PC-3 (cell line): ENCODE measurements around the gene MTCH1. TPM values are rescaled to one million over a fixed set of nuclear protein-coding genes. Genes with fewer than 3 reads are reported as not detected.

ENCODE experiments used
- ATAC-seq: fragments of 200-7000 bp; cut with Tn5 transposase; 2 replicates; pipeline ENCODE4 v1.9.1; 2020; ENCODE audit warnings: mild to moderate bottlenecking, moderate library complexity
- BruUV-seq: library from RNA; stranded (reverse); fragments of 400-500 nt; replicated peaks from 2 replicates; lab custom pipeline; 2021; lab: Mats Ljungman, UMichigan
- CTCF ChIA-PET: fragments of 300-600 bp; sonication (Branson Sonifier 250); formaldehyde crosslinking; loops from one replicate; lab custom pipeline; 2022; ENCODE audit warnings: antibody characterized with exemption; lab: Charles Lee
- POLR2A ChIA-PET: fragments of 300-600 bp; sonication (Branson Sonifier 250); formaldehyde crosslinking; loops from one replicate; lab custom pipeline; 2022; ENCODE audit warnings: antibody characterized with exemption; ENCODE audit not compliant: unreplicated experiment; lab: Charles Lee
- DNase-seq: peaks from one replicate; pipeline ENCODE4 v3.0.0-alpha.2; 2015
- H2AFZ ChIP-seq: fragments of 300-600 bp; sonication (generic); 2 replicates; pipeline ENCODE4 v1.6.0; 2016; ENCODE audit warnings: antibody characterized with exemption, low read length
- H3F3A ChIP-seq: fragments of 300-600 bp; sonication (generic); one replicate; pipeline ENCODE4 v1.6.0; 2017; ENCODE audit warnings: antibody characterized with exemption, low read length, control low read depth, mild to moderate bottlenecking; ENCODE audit not compliant: unreplicated experiment
- H3K27ac ChIP-seq: fragments of 300-600 bp; sonication (generic); 2 replicates; pipeline ENCODE4 v1.5.1; 2016; ENCODE audit warnings: mild to moderate bottlenecking, low read length
- H3K27me3 ChIP-seq: fragments of 300-600 bp; sonication (generic); 2 replicates; pipeline ENCODE4 v1.6.1; 2016; ENCODE audit warnings: low read length, mixed read lengths
- H3K36me3 ChIP-seq: fragments of 300-600 bp; sonication (generic); 2 replicates; pipeline ENCODE4 v1.6.1; 2016; ENCODE audit warnings: low read depth, mixed run types, low read length, mixed read lengths
- H3K4me1 ChIP-seq: fragments of 300-600 bp; sonication (generic); 2 replicates; pipeline ENCODE4 v1.5.1; 2016; ENCODE audit warnings: low read length; ENCODE audit not compliant: insufficient read depth
- H3K4me2 ChIP-seq: fragments of 300-600 bp; sonication (generic); 2 replicates; pipeline ENCODE4 v1.6.0; 2016; ENCODE audit warnings: low read length
- H3K4me3 ChIP-seq: fragments of 300-600 bp; sonication (generic); 2 replicates; pipeline ENCODE4 v1.5.1; 2016; ENCODE audit warnings: mild to moderate bottlenecking, low read length, mixed read lengths
- H3K79me2 ChIP-seq: fragments of 300-600 bp; sonication (generic); 2 replicates; pipeline ENCODE4 v1.6.1; 2017; ENCODE audit warnings: low read length, mixed read lengths
- H3K9ac ChIP-seq: fragments of 300-600 bp; sonication (generic); 2 replicates; pipeline ENCODE4 v1.6.0; 2016; ENCODE audit warnings: mild to moderate bottlenecking, low read length
- H3K9me2 ChIP-seq: fragments of 300-600 bp; sonication (generic); replicated peaks from 2 replicates; pipeline ENCODE4 v1.6.1; 2016; ENCODE audit warnings: mixed run types, low read length, mixed read lengths
- H3K9me3 ChIP-seq: fragments of 300-600 bp; sonication (generic); 2 replicates; pipeline ENCODE4 v1.6.1; 2016; ENCODE audit warnings: low read length, mixed read lengths
- H4K20me1 ChIP-seq: fragments of 300-600 bp; sonication (generic); 2 replicates; pipeline ENCODE4 v1.6.1; 2016; ENCODE audit warnings: low read length, mixed read lengths
- EZH2 ChIP-seq: fragments of 300-600 bp; sonication (generic); IDR thresholded peaks from one replicate; pipeline ENCODE4 v1.6.1; 2017; ENCODE audit warnings: antibody characterized with exemption, mild to moderate bottlenecking, low read length; ENCODE audit not compliant: unreplicated experiment
- EZH2phosphoT487 ChIP-seq: fragments of 300-600 bp; sonication (generic); IDR thresholded peaks from 2 replicates; pipeline ENCODE4 v1.6.1; 2018; ENCODE audit warnings: mild to moderate bottlenecking, antibody characterized with exemption, low read length, borderline replicate concordance
- intact Hi-C: fragments of 100-400 bp; cut with micrococcal nuclease; formaldehyde crosslinking; loops from 2 replicates; pipeline ENCODE4 v1.9.0; 2023
- total RNA-seq: library from RNA; depleted of rRNA; stranded (reverse); fragments of >200 nt; gene quantifications from 2 replicates; pipeline ENCODE4 v1.2.3, GENCODE V29; 2014
- TF ChIP-seq, protein P1 (sequence below): fragments of 300-600 bp; sonication (generic); conservative IDR thresholded peaks from 2 replicates; pipeline ENCODE4 v1.5.1; 2017; ENCODE audit warnings: antibody characterized with exemption, low read depth, mild to moderate bottlenecking, low read length

MTCH1 gene
- total RNA-seq, 1 experiment from 2014 or later, result 253 TPM

DNA sequence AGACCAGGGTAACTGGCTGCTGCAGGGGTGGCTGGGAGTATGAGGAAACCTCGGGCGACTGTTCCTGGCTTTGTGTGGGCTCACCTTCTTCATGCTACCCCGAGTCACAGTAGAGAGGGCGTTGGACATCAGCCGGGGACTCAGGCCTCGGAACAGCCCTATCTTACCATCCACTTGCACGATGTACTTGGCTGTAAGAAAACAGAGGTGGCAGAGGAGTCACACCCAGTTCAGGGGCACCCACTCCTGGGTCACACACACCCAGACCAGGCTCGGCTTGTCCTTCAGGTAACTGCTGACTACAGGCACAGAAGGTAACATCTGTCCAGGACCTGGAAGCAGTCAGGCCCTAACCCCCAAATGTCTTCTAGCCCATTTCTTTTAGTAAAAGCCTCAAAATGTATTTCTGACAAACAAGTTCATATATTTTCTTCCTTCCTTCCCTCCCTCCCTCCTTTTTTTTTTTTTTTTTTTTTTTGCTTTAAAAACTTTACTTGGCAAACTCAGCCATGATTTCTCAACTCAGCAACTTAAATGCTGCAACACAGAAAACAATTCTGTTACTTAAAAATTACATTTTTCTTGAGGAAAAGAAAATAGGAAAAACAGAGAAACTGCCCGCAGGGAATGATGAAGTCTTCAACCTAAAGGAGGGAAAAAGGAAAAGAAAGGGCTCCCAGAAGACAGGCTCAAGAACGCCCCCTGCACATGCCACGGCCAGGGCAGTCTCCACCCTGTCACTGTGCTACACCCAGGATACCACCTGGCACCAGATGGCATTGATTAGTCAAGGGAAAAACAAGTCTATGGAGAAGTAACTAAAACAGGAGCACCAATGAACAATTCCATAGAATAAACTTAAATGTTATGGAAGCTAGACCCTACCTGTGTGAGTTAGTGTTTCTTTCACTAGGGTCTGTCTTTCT, 7.3 kb downstream of the MTCH1 start:
- no peaks in the 10 kb centered on the region for H3K27me3 ChIP-seq
- H3K9ac ChIP-seq, result no peak overlapping the region
- no TSS peak for BruUV-seq
- H3K4me1 ChIP-seq, result peaks cover 6% of the 10 kb centered on the region; the same call in 1 of the 2 replicates
- TF ChIP-seq EZH2phosphoT487, result no peak
- TF ChIP-seq EZH2, result no peak
- TF ChIP-seq, protein P1, sequence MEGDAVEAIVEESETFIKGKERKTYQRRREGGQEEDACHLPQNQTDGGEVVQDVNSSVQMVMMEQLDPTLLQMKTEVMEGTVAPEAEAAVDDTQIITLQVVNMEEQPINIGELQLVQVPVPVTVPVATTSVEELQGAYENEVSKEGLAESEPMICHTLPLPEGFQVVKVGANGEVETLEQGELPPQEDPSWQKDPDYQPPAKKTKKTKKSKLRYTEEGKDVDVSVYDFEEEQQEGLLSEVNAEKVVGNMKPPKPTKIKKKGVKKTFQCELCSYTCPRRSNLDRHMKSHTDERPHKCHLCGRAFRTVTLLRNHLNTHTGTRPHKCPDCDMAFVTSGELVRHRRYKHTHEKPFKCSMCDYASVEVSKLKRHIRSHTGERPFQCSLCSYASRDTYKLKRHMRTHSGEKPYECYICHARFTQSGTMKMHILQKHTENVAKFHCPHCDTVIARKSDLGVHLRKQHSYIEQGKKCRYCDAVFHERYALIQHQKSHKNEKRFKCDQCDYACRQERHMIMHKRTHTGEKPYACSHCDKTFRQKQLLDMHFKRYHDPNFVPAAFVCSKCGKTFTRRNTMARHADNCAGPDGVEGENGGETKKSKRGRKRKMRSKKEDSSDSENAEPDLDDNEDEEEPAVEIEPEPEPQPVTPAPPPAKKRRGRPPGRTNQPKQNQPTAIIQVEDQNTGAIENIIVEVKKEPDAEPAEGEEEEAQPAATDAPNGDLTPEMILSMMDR, result no peak
- no peak overlapping the region for H2AFZ ChIP-seq
- no peak overlapping the region for H3K4me2 ChIP-seq
- DNase-seq (no peak), ATAC-seq (no peak)
- H3K4me3 ChIP-seq, result no peak overlapping the region
- intact Hi-C loops, result no loop called here
- POLR2A ChIA-PET, result no interaction called here
- H3K9me3 ChIP-seq, result no peaks in the 10 kb centered on the region
- CTCF ChIA-PET, result interaction anchor here (0.8 kb wide), 1 partner anchor 65 kb away, joined by 5 read pairs; no protein-coding TSS in a partner anchor
- peaks cover 48% of the 10 kb centered on the region for H4K20me1 ChIP-seq
- no peak overlapping the region for H3K27ac ChIP-seq
- peaks cover 57% of the 10 kb centered on the region for H3K36me3 ChIP-seq
- no peaks in the 10 kb centered on the region for H3K9me2 ChIP-seq
- H3K79me2 ChIP-seq, result peaks cover 53% of the 10 kb centered on the region
- no peaks in the 10 kb centered on the region for H3F3A ChIP-seq

DNA sequence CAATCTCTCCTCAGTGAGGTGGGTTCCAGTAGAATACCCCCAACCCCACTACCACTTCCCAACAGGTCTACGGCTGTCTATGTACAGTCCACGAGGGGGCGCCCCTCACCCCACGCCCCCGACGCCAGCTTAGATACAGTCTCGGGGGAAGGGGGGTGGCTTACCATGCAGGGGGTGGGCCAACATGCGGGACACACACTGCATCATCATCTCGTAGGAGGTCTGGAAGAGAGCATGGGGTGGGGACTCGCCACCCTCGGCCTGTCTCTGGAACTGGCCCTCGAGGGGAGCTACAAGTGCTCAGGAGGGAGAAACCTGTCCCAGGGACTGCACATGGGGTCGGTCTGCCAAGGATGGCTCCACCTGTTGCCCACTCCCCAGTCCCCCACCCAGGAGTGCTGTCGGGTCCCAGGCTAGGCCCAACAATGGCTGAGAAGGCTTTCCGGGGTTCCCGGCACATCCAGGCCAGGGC, 8.5 kb downstream of the MTCH1 start:
- Histone ChIP-seq H3K4me1 (no peaks in the 10 kb centered on the region), H3F3A (no peaks in the 10 kb centered on the region), H3K4me2 (no peak overlapping the region), H2AFZ (no peak overlapping the region), H3K9me3 (no peaks in the 10 kb centered on the region), H3K27me3 (no peaks in the 10 kb centered on the region), H3K9ac (no peak overlapping the region), H3K9me2 (no peaks in the 10 kb centered on the region), H3K79me2 (peaks cover 41% of the 10 kb centered on the region), H4K20me1 (peaks cover 37% of the 10 kb centered on the region), H3K36me3 (peaks cover 67% of the 10 kb centered on the region), H3K27ac (no peak overlapping the region), H3K4me3 (no peak overlapping the region)
- no TSS peak for BruUV-seq
- no peak for TF ChIP-seq EZH2phosphoT487
- TF ChIP-seq, protein P1, result peak; percentile 48; the same call in 1 of the 2 replicates
- CTCF ChIA-PET, result interaction anchor here (0.6 kb wide), 1 partner anchor 208 kb away, joined by 5 read pairs; no protein-coding TSS in a partner anchor
- ATAC-seq, result no peak
- intact Hi-C loops, result no loop called here
- POLR2A ChIA-PET, result no interaction called here
- no peak for DNase-seq

DNA sequence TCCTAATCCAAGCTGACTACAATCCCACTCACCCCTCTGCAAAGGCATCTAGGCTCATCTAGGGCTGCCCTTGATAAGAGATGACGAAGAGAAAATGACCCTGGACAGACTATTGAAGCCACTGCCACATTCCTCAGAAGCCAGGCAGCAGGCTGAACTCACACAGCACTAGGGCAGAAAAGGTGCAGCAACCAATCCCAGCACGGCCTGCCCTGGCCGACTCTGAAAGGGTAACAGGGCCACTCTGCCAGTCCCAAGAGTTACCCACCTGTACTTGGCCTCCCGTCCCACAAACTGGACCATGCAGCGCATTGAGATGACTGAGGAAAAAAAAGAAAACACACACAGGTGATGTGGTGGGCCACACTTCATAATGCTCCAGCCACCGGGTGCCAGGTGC, 9.1 kb downstream of the MTCH1 start:
- no peak for ATAC-seq
- intact Hi-C loops, result no loop called here
- no TSS peak for BruUV-seq

More for the DNA sequence above, 9.1 kb downstream of the MTCH1 start:
- Histone ChIP-seq H3K9ac (no peak overlapping the region), H4K20me1 (peaks cover 35% of the 10 kb centered on the region), H3K4me1 (no peaks in the 10 kb centered on the region), H3K4me2 (no peak overlapping the region), H3K36me3 (peaks cover 73% of the 10 kb centered on the region), H3K27ac (no peak overlapping the region), H3F3A (no peaks in the 10 kb centered on the region), H3K9me2 (no peaks in the 10 kb centered on the region), H3K79me2 (peaks cover 36% of the 10 kb centered on the region), H2AFZ (no peak overlapping the region), H3K27me3 (no peaks in the 10 kb centered on the region), H3K9me3 (no peaks in the 10 kb centered on the region), H3K4me3 (no peak overlapping the region)
- CTCF ChIA-PET, result no interaction called here
- no peak for DNase-seq
- TF ChIP-seq EZH2 (no peak), EZH2phosphoT487 (no peak)
- TF ChIP-seq, protein P1, result no peak
- POLR2A ChIA-PET, result no interaction called here
